ENCODE measurements around the gene RAB21. TPM values are rescaled to one million over a fixed set of nuclear protein-coding genes. Genes with fewer than 3 reads are reported as not detected.

RAB21 gene
- total and polyA plus RNA-seq, 4 experiments from 2014 or later: 38.3 to 77.2 (median 59.8) TPM

DNA sequence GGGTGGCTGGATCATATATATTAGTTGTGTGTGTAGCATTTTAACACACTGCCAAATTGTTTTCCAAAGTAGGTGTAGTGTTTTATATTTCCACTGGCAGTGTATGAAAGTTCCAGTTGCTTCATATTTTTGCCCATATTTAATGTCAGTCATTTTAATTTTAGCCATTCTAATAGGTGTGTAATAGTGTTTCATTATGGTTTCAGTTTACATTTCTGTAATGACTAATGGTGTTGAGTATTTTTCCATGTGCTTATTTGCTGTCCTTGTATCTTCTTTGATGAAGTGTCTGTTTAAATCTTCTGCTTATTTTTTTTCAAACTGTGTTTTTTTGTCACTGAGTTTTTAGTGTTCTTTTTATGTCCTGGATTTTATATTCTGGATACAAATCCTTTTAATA lies 93.5 kb downstream of the RAB21 start:
- no peak overlapping the region for H3K4me3 Mint-ChIP-seq
- H3K36me3 Mint-ChIP-seq: peaks cover 26 to 30% of the 10 kb centered on the region in 2 donors
- H3K9me3 ChIP-seq (ENCODE audit: control insufficient read depth in 1 of 2, low read length in 2 of 2): peaks cover 0 to 3% of the 10 kb centered on the region in 2 donors
- no peaks in the 10 kb centered on the region for H3K27me3 Mint-ChIP-seq
- no peaks in the 10 kb centered on the region for H3K27me3 ChIP-seq (ENCODE audit: insufficient read depth, low read length)
- peak overlapping the region in 2 of 7 donors; percentile 36 to 69 for H3K27ac Mint-ChIP-seq
- H3K4me1 ChIP-seq (ENCODE audit: insufficient read depth, low read length): peaks cover 22% of the 10 kb centered on the region
- POLR2A ChIA-PET (ENCODE audit: partially characterized antibody): interaction anchor here (2.0 kb wide), 1 partner anchor 8 kb away, joined by 6 read pairs; the partner anchor contains the start of gene TBC1D15
- H3K36me3 ChIP-seq (ENCODE audit: insufficient read depth, low read length): no peaks in the 10 kb centered on the region
- H3K9me3 Mint-ChIP-seq: peaks cover 2 to 11% (median 9%) of the 10 kb centered on the region in 8 donors
- H3K27ac ChIP-seq (ENCODE audit: low read depth, low read length): no peak overlapping the region
- intact Hi-C loops (cut with micrococcal nuclease): no loop called here
- H3K4me3 ChIP-seq (ENCODE audit: low read length in 2 of 2): no peak overlapping the region
- DNase-seq: no peak
- peaks cover 16 to 45% (median 30%) of the 10 kb centered on the region in 4 donors for H3K4me1 Mint-ChIP-seq
- CTCF ChIA-PET (ENCODE audit: partially characterized antibody): interaction anchor here (1.6 to 3.3 kb wide), 3 partner anchors 11 to 70 kb away, joined by 3 to 22 read pairs (median 22); no protein-coding TSS in a partner anchor

DNA sequence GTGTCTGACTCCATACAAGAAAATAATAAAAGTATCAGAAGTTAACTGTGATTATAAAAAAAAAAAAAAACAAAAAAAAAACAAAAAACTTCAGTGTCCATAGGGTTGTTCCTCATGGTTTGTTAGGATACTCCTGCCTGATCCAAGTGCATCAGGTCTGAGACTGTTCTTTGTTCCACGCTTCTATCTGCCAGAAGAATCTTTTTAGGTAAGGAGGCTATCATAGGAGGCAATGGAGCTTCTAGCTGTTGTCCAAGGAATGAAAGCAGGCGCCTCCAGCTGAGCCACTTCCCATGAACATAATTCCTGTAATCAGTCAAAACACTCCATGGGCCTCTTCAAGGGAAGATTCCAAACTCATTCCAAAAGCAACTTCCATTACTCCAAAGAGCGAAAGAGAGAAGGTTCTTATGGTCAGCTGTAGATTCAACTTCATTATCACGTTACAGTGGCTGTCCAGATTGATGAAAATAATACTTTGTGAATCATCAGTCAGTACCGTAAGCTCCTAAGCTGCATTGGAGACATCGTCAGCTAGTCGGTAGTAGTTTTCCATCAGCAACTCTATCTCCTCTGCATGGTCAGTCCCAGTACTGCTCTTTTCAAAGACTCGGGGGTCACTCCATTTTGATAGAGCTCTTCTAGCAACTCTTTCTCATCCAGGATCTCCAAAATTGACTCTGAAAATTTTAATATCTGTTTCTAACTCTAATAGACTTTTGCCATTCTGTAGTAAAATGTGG lies 94.6 kb downstream of the RAB21 start:
- ChIA-PET CTCF (ENCODE audit: partially characterized antibody) (interaction anchor here (0.8 to 3.3 kb wide), 5 partner anchors 9 to 72 kb away, joined by 3 to 22 read pairs (median 3); partner anchors contain the start of gene TBC1D15), POLR2A (ENCODE audit: partially characterized antibody) (interaction anchor here (2.0 kb wide), 1 partner anchor 9 kb away, joined by 6 read pairs; the partner anchor contains the start of gene TBC1D15)
- H3K4me3 ChIP-seq (ENCODE audit: low read length in 2 of 2): no peak overlapping the region
- Mint-ChIP-seq H3K4me1 (peaks cover 24 to 56% (median 38%) of the 10 kb centered on the region in 4 donors), H3K36me3 (peaks cover 35 to 41% of the 10 kb centered on the region in 2 donors), H3K4me3 (no peak overlapping the region), H3K27me3 (no peaks in the 10 kb centered on the region), H3K9me3 (peaks cover 2 to 12% (median 9%) of the 10 kb centered on the region in 8 donors), H3K27ac (no peak overlapping the region)
- H3K27me3 ChIP-seq (ENCODE audit: insufficient read depth, low read length): no peaks in the 10 kb centered on the region
- no peaks in the 10 kb centered on the region for H3K36me3 ChIP-seq (ENCODE audit: insufficient read depth, low read length)
- no peak overlapping the region for H3K27ac ChIP-seq (ENCODE audit: low read depth, low read length)
- no peak for DNase-seq
- peaks cover 0 to 3% of the 10 kb centered on the region in 2 donors for H3K9me3 ChIP-seq (ENCODE audit: control insufficient read depth in 1 of 2, low read length in 2 of 2)
- intact Hi-C loops (cut with micrococcal nuclease): no loop called here
- H3K4me1 ChIP-seq (ENCODE audit: insufficient read depth, low read length): peaks cover 14% of the 10 kb centered on the region

Other genes starting within 250 kb of the RAB21 start
- 100 to 1,000 TPM; 118 to 121 TPM for gene ZFC3H1, start 91.0 kb upstream of the RAB21 start, total RNA-seq
- gene ZFC3H1, start 91.0 kb upstream of the RAB21 start, polyA plus RNA-seq: 10 to 100 TPM; 15.0 to 30.2 TPM
- gene THAP2, start 90.6 kb upstream of the RAB21 start, total RNA-seq: 10 to 100 TPM; 13.1 to 14.0 TPM
- gene THAP2, start 90.6 kb upstream of the RAB21 start, polyA plus RNA-seq: 10 to 100 TPM in 1 of 2 donors, 1 to 10 TPM in 1; 6.3 to 10.4 TPM
- gene TMEM19, start 68.8 kb upstream of the RAB21 start, total RNA-seq: 10 to 100 TPM; 10.5 to 14.1 TPM
- gene TMEM19, start 68.8 kb upstream of the RAB21 start, polyA plus RNA-seq: 10 to 100 TPM; 28.0 to 49.0 TPM
- gene TBC1D15, start 84.9 kb downstream of the RAB21 start, total RNA-seq: 10 to 100 TPM; 88.5 to 97.3 TPM
- gene TBC1D15, start 84.9 kb downstream of the RAB21 start, polyA plus RNA-seq: 10 to 100 TPM; 37.4 to 46.3 TPM
- gene TPH2, start 184.0 kb downstream of the RAB21 start, total RNA-seq: under 1 TPM in 1 of 2 experiments, not detected in 1; 0.12 TPM
- gene TPH2, start 184.0 kb downstream of the RAB21 start, polyA plus RNA-seq: not detected

Data from CD4-positive, alpha-beta memory T cell (primary cell).